Caco-2 (cell line): ENCODE results near the gene AUTS2. TPM values are rescaled to one million over a fixed set of nuclear protein-coding genes. Genes with fewer than 3 reads are reported as not detected.

ENCODE experiments used
- BruUV-seq: library from RNA; stranded (reverse); fragments of 400-500 nt; replicated peaks from 2 replicates; lab custom pipeline; 2021; lab: Mats Ljungman, UMichigan
- CTCF ChIA-PET: fragments of 300-600 bp; sonication (Branson Sonifier 250); formaldehyde crosslinking; loops from one replicate; lab custom pipeline; 2022; ENCODE audit warnings: antibody characterized with exemption; lab: Charles Lee
- POLR2A ChIA-PET: fragments of 300-600 bp; sonication (Branson Sonifier 250); formaldehyde crosslinking; loops from one replicate; lab custom pipeline; 2022; ENCODE audit warnings: antibody characterized with exemption; lab: Charles Lee
- DNase-seq, 2 experiments: peaks; one replicate each; pipeline versions ENCODE4 v3.0.0 to v3.0.0-alpha.2; 2020 to 2022
- H3K27me3 ChIP-seq: replicated peaks from 2 replicates; pipeline ENCODE4 v1.6.0; 2011; ENCODE audit warnings: low read length; ENCODE audit not compliant: control insufficient read depth, insufficient read depth
- H3K36me3 ChIP-seq: 2 replicates; pipeline ENCODE4 v1.5.1; 2011; ENCODE audit warnings: low read length; ENCODE audit not compliant: control insufficient read depth, insufficient read depth
- H3K4me1 ChIP-seq: fragments of 250-450 bp; sonication (Bioruptor Pico); 2 replicates; pipeline ENCODE4 v1.5.1; 2020; ENCODE audit warnings: mild to moderate bottlenecking
- H3K4me3 ChIP-seq: 2 replicates; pipeline ENCODE4 v1.5.1; 2011; ENCODE audit warnings: low read depth, mild to moderate bottlenecking, control low read depth, low read length
- H3K9me3 ChIP-seq: fragments of 250-450 bp; sonication (Bioruptor Pico); 2 replicates; pipeline ENCODE4 v1.5.1; 2020; ENCODE audit warnings: mild to moderate bottlenecking, moderate library complexity
- H3K27ac Mint-ChIP-seq: one replicate; pipeline ENCODE4 v1.8.0; 2022; ENCODE audit warnings: mixed read lengths; ENCODE audit not compliant: unreplicated experiment
- H3K27me3 Mint-ChIP-seq: one replicate; pipeline ENCODE4 v1.8.0; 2022; ENCODE audit warnings: mixed read lengths; ENCODE audit not compliant: insufficient read depth, unreplicated experiment
- H3K36me3 Mint-ChIP-seq: one replicate; pipeline ENCODE4 v1.8.0; 2022; ENCODE audit warnings: mild to moderate bottlenecking, mixed read lengths; ENCODE audit not compliant: insufficient read depth, unreplicated experiment
- H3K4me1 Mint-ChIP-seq: one replicate; pipeline ENCODE4 v1.8.0; 2022; ENCODE audit warnings: low read depth, mixed read lengths; ENCODE audit not compliant: unreplicated experiment
- H3K4me3 Mint-ChIP-seq: one replicate; pipeline ENCODE4 v1.8.0; 2022; ENCODE audit warnings: mild to moderate bottlenecking, moderate library complexity, mixed read lengths; ENCODE audit not compliant: unreplicated experiment
- H3K9me3 Mint-ChIP-seq: one replicate; pipeline ENCODE4 v1.8.0; 2022; ENCODE audit warnings: mixed read lengths; ENCODE audit not compliant: unreplicated experiment
- CTCF ChIP-seq, 2 experiments: fragments of 200-600 bp in 1 of 2; IDR thresholded peaks; 1 replicate in 1 of 2; 2 replicates in 1 of 2; pipeline versions ENCODE4 v1.5.1 to v1.8.0; 2011 to 2022; ENCODE audit warnings: antibody characterized with exemption in 1 of 2, control low read depth in 1 of 2, inconsistent platforms in 1 of 2, low read depth in 1 of 2, low read length in 1 of 2, mild to moderate bottlenecking in 1 of 2, moderate library complexity in 1 of 2; ENCODE audit not compliant: insufficient read depth in 1 of 2, severe bottlenecking in 1 of 2, unreplicated experiment in 1 of 2
- intact Hi-C: fragments of 100-400 bp; cut with micrococcal nuclease; formaldehyde crosslinking; loops from one replicate; pipeline ENCODE4 v1.10.0; 2022; ENCODE audit not compliant: unreplicated experiment
- total RNA-seq: library from RNA; stranded (reverse); gene quantifications from 2 replicates; pipeline ENCODE4 v1.2.3, GENCODE V29; 2022

The AUTS2 gene
- total RNA-seq, 1 experiment from 2014 or later: 37.1 TPM

DNA sequence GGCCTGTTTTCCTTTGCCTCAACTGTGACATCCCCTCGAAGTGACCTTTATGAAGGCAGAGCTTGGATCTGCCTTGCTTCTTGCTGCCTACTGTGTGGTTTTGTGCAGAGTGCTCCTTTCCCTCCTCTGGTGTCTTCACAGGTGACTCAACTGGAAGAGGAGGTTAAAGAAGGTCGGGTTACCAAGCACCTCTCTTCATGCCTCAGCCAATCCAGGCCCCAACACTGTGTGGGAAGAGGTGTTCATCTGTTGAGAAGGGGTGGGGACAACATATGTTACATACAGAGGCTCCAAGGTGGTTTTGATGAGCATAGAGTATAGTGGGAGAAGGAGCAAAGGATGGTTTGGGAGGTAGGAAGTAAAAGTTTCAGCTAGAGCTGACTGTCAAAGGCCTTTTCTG, 155.7 kb downstream of the AUTS2 start:
- ChIA-PET POLR2A (no interaction called here), CTCF (no interaction called here)
- Histone ChIP-seq H3K4me3 (no peak overlapping the region), H3K36me3 (no peaks in the 10 kb centered on the region), H3K27me3 (no peaks in the 10 kb centered on the region), H3K9me3 (no peaks in the 10 kb centered on the region), H3K4me1 (peaks cover 10% of the 10 kb centered on the region)
- H3K4me3 Mint-ChIP-seq: no peak overlapping the region
- H3K4me1 Mint-ChIP-seq: peaks cover 25% of the 10 kb centered on the region
- TF ChIP-seq CTCF (IDR thresholded peaks at IDR 0.05; ENCODE audit: insufficient read depth in 1 of 2, low read depth in 1 of 2, low read length in 1 of 2, severe bottlenecking in 1 of 2, unreplicated experiment in 1 of 2): no peak
- H3K36me3 Mint-ChIP-seq: no peaks in the 10 kb centered on the region
- no peaks in the 10 kb centered on the region for H3K9me3 Mint-ChIP-seq
- no TSS peak for BruUV-seq
- no peaks in the 10 kb centered on the region for H3K27me3 Mint-ChIP-seq
- DNase-seq: no peak
- no peak overlapping the region for H3K27ac Mint-ChIP-seq
- intact Hi-C loops: no loop called here

GRCh38 chr7:69754476-69754875, 156.2 kb downstream of the AUTS2 start:
- H3K4me1 Mint-ChIP-seq: peaks cover 20% of the 10 kb centered on the region
- ChIA-PET CTCF (no interaction called here), POLR2A (no interaction called here)
- DNase-seq: no peak
- H3K4me3 ChIP-seq: no peak overlapping the region
- intact Hi-C loops: no loop called here
- H3K36me3 ChIP-seq: no peaks in the 10 kb centered on the region
- H3K27me3 Mint-ChIP-seq: no peaks in the 10 kb centered on the region
- H3K4me1 ChIP-seq: peaks cover 5% of the 10 kb centered on the region
- no peaks in the 10 kb centered on the region for H3K27me3 ChIP-seq
- no peak overlapping the region for H3K4me3 Mint-ChIP-seq
- H3K36me3 Mint-ChIP-seq: no peaks in the 10 kb centered on the region
- H3K9me3 ChIP-seq: no peaks in the 10 kb centered on the region
- H3K9me3 Mint-ChIP-seq: no peaks in the 10 kb centered on the region
- H3K27ac Mint-ChIP-seq: no peak overlapping the region
- BruUV-seq: no TSS peak
- TF ChIP-seq CTCF (IDR thresholded peaks at IDR 0.05; ENCODE audit: insufficient read depth in 1 of 2, low read depth in 1 of 2, low read length in 1 of 2, severe bottlenecking in 1 of 2, unreplicated experiment in 1 of 2): no peak

DNA sequence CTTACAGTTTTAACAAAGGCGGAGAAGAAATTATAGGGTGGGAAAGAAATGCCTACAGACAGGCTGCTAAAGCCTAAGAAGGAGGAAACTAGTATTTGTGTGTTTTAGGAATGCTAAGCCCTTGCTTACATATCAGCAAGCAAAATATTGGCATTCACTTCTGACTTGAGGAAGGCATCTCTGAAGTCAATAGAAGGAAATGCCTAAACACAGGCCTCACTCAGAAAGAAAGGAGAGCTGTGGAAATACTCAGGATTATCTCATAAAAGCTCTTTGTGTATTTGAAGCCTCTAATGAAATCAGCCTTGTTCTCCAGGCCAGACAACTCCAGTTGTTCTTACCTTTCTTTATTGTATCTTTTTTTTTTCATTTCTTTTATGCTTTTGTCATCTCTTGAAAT, 158.0 kb downstream of the AUTS2 start:
- H3K27me3 ChIP-seq: no peaks in the 10 kb centered on the region
- no peaks in the 10 kb centered on the region; the same call in none of the 2 replicates for H3K4me1 ChIP-seq
- BruUV-seq: no TSS peak
- no peaks in the 10 kb centered on the region for H3K9me3 Mint-ChIP-seq
- H3K9me3 ChIP-seq: no peaks in the 10 kb centered on the region
- DNase-seq: no peak
- ChIA-PET CTCF (no interaction called here), POLR2A (no interaction called here)
- intact Hi-C loops: loop anchor here (2.0 kb wide), 1 partner anchor 13 kb away; no protein-coding TSS in a partner anchor
- no peak for TF ChIP-seq CTCF (IDR thresholded peaks at IDR 0.05; ENCODE audit: insufficient read depth in 1 of 2, low read depth in 1 of 2, low read length in 1 of 2, severe bottlenecking in 1 of 2, unreplicated experiment in 1 of 2)
- H3K36me3 Mint-ChIP-seq: no peaks in the 10 kb centered on the region
- H3K36me3 ChIP-seq: no peaks in the 10 kb centered on the region
- peaks cover 16% of the 10 kb centered on the region for H3K4me1 Mint-ChIP-seq
- no peak overlapping the region for H3K4me3 ChIP-seq
- H3K27ac Mint-ChIP-seq: no peak overlapping the region
- H3K27me3 Mint-ChIP-seq: no peaks in the 10 kb centered on the region
- H3K4me3 Mint-ChIP-seq: no peak overlapping the region
